ENCODE data around the gene BSN.
"Not testable (repeated sequence)": the region's sequence is repeated elsewhere in the genome, so short reads cannot be mapped to it uniquely, and the experiment has no call there.

The BSN gene

DNA sequence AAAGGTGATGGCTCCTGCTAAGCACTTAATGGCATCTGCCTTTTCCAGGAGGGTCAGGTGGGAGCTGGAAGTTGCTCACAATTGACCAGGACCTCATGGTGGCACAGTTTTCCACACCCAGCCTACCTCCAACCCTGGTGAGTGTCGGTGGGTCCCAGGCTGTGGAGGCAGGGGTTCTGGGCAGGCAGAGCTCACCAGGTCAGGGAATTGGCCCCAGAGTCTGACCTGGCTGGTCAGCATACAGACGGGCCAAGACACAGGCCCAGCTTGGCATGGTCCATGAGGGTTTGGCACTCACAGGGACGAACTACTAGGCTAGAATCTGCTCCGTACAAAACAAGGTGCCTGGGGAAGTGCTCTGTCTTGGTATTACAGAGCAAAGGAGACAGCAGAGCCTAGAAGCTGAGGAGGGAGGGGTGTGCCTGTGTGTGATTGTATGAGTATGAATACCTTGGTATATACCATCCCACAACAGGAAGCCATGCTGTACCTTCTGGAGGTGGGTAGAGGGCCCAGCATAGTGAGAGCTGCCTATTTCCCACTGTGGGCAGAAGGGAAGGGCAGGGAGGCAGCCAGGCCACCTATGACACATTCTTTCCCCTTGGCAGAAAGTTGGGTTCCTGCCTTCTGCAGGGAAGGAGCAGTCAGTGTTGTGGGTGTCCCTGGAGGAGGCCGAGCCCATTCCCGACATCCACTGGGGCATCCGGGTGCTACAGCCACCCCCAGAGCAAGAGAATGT lies 126.4 kb downstream of the BSN start:
- DNase-seq = no peak

DNA sequence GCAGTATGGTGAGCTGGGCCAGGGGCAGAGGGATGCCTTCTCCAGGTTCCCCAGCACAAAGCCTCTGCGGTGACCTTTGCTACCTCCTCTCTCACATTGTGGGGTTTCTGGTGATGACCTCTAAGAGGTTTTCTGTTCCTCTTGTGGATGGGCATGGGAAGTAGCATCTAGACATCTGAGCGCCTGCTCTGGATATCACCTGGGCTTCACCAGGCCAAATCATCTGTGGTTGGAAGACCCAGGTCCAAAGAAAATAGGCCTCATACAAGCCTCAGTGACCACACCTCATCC lies 126.9 kb downstream of the BSN start:
- no peak for DNase-seq

DNA sequence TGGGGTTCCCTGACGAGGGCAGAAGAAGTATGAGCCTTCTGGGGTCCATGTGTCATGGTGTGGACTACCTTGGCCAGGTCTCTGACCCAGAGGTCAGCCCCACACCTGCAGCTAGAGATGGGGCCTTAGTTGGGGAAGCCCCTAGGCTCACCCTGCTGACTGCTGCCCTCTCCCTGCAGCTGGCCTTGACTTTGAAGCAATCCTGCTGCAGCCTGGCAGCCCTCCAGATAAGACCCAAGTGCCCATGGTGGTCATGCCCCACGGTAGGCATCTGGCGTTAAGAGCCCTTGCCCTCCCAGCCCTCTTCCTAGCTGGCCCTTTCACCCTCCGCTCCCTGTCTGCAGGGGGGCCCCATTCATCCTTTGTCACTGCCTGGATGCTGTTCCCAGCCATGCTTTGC lies 127.3 kb downstream of the BSN start:
- no peak for DNase-seq

DNA sequence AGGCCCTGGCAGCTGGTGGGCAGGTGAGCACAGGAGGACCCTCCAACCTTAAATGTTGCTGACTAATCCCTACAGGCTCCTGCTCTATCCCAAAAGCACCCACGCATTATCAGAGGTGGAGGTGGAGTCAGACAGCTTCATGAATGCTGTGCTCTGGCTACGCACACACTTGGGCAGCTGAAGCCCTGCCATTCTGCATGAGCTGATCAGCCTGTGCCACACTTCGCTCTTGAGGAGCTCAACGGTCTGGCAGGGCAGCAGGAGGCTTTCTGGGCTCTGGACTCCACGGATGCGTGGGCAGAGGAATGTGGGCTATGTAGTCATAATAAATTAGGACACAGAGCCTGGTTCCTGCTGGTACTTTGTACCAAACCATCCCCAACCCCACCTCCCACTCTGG lies 128.9 kb downstream of the BSN start:
- DNase-seq = no peak

DNA sequence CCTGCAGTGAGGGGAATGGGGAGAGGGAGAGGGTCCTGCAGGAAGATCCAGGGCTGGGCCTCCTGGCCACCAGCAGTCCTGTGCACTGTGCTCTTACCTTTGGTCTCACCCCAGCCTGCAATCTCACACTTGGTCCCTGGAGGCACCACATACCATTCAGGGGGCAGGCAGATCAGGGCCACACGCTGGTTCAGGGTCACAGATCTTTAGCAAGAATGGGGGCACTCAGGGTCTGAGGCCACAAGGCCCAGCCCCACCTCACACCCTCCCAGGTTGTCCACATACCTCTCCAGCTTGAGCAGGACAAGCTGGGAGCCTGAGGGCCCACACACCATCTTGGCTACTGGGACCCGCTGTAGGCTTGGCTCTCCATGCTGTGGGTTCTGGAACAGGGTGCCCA lies 130.2 kb downstream of the BSN start:
- not testable (repeated sequence) for DNase-seq

DNA sequence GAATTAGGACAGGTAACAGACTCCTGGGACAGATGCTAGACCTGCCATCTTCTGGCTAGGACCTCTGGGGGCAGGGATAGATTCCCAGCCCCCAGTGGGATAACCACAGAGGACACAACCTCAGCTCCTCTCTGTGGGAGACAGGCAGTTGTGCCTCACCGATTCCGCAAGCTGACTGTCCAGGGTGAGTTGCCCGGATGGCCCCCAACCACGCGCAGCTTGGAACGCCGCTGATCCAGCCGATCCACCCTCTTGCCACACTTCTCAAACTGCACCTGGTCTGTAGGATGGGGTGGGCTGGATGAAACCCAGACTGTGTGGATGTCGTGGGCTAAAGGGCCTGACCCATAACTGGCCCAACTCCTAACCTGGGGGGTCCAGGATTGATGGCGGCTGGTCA lies 130.8 kb downstream of the BSN start:
- DNase-seq = not testable (repeated sequence)

DNA sequence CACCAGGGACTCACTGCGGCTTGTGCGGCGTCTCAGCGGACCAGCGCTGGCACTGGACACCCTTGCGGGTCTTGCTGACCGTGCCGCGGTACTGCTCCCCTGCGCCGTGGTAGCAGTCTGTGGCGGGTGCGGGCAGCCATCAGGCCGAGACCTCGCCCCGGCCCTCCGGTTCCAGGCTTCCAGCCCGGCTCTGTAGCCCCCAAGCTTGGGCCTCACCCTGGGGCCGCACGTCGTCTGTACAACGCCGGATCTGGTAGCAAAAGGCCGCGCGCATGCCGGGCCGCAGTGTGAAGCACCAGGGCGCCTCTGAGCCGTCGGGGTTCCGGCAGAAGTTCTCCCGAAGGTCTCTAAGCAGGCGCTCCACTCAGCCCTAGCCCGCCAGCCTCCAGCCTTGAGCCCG lies 131.6 kb downstream of the BSN start:
- DNase-seq = not testable (repeated sequence)

DNA sequence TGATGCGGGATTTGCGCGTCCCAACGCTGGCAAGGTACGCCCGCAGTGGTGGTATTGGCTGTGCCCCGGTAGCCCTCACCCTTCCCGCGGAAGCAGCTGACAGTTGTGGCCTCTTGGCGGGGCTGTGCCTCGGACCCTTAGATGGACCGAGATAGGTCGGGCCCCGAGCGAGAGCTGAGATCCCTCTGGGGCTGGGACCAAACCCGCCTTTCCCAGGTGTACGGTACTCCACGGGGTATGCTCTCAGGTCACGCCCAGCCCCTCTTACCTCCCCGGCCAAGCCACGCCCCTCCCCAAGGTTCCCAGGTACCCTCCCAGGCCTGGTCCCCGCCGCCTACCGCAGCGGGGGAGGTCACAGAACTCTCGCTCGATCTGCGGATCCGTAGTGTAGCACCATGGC lies 132.1 kb downstream of the BSN start:
- DNase-seq = peak; percentile 14 to 45

DNA sequence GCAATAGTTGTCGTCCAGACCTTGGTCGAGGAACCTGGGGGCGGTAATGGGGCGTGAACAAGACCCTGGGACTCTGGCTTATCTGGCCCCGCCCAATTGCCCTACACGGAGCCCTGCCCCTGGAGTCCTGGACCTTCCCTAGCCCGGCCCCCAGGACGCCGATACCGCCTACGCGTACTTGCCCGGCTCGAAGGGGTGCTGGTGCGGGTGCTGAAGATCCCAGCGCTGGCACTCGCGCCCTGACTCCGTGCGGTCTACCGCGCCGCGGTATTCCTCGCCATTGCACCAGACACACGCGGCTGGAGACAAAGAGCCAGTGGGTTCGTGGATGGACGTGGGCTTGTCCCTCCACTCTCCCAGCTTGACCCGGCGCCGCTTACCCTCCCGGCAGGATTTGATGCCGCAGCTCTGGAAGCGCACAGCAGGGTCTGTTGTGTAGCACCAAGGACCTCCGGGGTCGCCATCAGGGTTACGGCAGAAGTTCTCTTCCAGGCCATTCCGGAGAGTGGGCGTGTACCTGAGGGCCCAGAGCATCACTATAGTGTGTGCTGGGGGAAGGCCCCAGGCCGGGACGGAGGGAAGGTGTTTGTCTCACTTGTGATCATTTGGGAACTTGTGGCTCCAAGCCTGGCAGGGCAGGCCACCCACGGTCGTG lies 132.6 kb downstream of the BSN start:
- peak; percentile 23 to 57 for DNase-seq

DNA sequence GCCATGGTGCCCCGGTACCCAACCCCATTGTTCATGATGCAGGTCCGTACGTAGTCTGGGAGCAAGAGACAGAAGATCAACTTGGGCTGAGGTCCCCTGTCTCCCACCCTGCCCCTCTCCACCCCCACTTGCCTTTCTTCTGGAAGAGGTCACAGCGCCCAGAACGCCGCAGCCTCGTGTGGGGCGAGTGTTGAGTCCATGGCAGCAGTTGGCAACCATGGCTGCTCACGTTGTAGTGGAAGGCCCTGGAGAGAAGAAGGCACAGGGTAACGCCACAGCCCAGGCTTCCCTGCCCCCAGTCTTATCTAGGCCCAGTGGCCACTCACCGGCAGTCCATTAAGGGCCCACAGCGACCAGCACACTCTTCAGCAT lies 133.1 kb downstream of the BSN start:
- DNase-seq = not testable (repeated sequence)

DNA sequence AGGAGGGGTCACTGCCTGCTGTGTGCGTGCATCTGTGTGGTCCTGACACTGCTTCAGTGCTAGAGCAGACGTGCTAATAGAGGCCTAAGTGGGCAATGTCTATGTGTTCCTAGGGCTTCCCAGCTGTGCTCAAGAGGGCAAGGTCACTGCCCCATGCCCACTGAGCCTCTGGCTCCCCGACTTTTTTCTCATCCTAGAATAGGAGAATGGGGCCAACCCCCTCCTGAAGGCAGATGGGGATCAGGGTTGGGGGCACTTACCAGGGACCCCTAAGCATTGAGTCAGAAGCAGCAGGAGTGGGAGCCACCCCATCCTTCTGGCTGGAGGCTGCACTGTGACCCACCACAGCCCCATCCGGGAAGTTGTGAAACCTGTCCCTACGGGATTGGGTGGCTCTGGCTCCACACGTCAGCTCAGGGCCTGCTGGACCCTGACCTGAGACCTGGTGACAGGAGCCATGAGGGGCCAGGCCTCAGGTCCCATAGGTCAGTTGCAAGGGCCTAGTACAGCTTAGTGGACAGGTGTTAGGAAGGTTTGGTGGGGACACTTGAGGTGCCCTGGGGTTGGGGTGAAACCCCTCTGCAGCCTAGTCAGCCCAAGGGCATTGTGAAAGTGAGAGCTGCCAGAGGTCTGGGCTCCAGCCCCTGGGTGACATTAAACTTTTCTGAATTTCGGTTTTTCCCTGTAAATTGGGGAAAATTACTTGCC lies 134.2 kb downstream of the BSN start:
- DNase-seq = not testable (repeated sequence)

DNA sequence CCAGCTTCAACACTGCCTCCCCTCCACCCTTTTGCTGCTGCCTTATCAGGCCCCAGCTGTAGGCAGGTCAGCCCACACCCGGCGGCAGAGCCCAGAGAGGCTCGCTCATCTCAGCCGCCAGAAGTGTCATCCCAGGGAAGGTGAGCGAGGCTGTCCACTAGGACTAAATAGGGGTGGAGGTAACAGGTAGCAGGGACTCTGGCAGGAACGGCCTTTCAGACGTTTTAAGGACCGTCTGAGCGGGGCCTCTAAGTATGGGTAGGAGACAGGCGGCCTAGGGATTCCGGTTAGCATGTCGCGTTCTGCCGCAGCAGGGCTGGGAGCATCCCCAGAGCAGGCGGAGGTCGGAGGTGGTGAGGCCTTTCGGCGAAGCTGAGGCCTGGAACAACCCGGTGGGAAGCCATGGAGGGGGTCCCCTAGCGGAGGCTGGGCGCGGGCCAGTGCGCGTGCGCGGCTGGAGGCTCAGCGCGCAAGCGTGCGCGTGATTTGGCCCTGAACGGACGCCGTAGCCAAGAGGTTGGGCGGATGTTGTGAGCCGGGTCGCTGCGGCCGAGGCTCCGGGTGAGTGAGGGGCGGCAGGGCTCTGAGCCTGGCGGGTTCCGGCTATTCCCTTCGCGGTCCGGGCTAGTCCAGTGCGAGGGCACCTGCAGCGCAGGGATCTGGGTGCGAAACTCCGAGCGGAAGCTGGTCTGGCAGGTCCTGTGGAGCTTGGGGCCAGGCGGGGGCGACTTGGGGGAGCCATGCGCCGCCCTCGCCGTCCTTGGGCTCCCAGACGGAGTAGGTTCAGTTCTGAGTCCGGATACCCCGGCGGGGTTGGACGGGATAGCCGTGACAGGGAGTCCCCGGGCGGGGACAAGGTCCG lies 135.0 kb downstream of the BSN start, which contains the start of the genes MST1 and RNF123:
TSS of gene MST1 (minus strand) at position 429 of the 862 bp plus-strand sequence. CDS start 783 bp downstream, outside the sequence.
TSS of gene RNF123 (plus strand) at position 512 of the 862 bp plus-strand sequence. CDS start 1,609 bp downstream, outside the sequence.
- peak; percentile 90 to 94 for DNase-seq

DNA sequence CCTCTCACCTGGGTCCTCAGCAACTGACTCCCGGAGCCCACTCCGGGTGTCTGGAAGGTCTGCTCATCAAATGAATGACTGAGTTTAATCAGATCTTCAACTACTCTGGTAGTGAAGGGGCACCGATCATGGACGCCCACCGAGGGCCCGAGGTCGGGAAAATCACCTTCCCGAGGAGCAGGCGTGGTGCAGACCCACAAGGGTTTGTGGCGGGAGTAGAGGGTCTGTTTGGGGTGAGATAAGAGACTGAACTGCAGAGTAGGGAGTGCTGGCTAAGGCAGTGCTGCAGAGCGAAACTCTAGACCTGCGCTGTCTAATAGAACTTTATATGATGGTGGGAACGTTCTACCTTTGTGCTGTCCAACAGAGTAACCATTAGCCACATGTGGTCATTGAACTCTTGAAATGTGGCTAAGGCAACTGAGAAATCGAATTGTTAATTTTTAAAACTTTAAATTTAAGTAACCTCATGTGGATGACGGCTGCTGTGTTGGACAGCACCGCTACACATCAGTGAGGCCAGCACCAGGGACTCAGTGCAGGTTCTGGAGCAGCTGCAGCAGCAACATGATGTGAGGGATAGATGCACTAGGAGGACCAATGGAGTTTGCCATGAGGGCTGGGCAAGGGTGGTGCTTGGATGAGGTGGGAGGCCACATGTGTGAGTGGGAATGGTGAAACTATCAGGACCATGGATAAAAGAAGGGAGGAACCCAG lies 135.8 kb downstream of the BSN start:
- DNase-seq = not testable (repeated sequence)

DNA sequence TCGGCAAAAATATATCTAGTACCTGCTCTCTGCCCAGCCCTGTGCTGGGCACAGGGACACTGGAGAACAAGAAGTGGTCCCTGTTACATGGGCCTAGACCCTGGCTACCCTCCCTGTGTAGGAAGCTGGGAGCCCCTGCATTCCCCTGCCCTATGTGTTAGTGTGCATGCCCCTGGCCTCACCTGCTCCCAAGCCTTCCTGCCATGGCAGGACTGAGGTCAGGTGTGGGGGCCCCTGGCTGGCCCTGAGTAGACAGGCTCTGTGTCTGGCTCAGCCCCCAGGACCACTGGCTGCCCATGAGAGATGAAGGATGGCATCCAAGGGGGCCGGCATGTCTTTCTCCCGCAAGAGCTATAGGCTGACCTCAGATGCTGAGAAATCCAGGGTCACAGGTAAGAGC lies 136.6 kb downstream of the BSN start:
- not testable (repeated sequence) for DNase-seq

DNA sequence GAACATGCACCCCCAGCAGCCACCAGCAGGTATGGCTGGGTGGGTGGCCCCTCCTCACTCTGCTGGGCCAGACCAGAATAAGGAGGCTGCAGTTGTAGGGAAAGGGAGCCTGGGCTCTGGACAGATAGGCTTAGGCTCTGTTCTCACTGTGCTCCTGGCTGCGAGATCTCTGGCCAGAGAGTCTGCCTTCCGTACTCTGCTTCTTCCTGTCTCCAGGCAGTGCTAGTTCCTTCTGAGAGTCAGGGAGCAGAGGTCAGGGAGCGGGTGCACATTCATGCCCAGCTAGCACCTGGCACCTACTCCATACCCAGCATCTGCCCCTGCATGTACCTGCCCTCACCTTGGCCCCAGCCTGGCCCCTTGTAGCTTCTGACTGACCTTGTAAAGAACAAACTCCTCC lies 137.2 kb downstream of the BSN start:
- DNase-seq = not testable (repeated sequence)

DNA sequence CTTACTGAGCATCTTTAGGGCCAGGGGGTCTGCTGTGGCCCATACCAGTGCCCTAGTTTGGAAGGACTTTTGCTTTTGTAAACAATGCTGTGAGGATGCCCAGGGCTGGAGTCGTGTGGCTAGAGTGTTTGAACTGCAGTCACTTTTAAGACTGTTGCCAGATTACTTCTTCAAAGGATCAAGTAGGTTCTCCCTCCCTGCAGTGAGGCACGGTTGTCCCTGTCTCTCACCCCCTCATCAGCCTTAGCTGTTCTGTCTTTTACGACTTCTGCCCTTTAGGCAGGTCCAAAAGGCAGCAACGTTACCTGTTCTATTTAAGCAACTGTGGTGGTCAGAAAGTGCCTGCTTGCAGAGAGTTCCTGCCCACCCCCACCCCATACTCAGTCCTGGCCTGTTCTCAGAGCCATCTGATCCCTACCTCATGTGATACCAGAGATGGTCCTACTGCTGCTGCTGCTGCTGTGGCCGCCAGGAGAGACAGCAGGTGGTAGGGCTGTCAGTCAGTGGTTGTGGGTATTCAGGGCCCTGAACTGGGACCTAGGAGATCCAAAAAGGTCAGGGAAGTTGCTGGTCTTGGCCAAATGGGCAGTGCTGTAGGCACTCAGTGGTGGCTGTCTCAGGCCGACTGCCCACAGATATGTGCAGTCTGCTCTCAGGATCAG lies 140.3 kb downstream of the BSN start:
- DNase-seq = not testable (repeated sequence)

DNA sequence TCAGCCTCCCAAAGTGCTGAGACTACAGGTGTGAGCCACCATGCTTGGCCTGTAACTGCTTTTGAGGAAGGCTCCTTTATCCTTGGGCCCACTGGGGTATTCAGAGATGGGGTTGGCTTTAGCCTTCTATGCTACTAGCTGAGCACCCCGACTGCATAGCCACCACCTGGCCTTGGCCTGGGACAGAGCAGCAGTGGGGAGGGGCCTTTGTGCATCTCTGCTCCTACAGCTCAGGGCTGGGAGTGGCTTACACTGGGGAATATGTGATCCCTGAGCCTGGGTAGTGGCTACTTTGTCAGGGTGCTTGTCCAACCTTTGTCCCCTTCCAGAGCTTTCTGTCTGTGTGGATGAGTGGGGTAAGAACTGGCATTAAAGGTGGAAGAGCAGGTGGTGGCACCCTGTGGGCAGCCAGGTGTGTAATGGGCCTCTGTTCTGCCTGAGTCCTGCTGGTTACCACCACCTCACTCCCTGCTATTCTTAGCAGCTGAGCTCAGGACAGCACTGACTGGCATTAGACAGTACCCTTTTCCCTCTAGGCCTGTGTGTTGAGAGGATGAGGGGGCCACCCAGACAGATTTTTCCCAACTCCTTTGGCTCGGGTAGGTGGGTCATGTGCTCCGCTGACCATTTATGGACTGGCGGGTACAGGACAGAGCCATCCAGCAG lies 141.2 kb downstream of the BSN start:
- not testable (repeated sequence) for DNase-seq

DNA sequence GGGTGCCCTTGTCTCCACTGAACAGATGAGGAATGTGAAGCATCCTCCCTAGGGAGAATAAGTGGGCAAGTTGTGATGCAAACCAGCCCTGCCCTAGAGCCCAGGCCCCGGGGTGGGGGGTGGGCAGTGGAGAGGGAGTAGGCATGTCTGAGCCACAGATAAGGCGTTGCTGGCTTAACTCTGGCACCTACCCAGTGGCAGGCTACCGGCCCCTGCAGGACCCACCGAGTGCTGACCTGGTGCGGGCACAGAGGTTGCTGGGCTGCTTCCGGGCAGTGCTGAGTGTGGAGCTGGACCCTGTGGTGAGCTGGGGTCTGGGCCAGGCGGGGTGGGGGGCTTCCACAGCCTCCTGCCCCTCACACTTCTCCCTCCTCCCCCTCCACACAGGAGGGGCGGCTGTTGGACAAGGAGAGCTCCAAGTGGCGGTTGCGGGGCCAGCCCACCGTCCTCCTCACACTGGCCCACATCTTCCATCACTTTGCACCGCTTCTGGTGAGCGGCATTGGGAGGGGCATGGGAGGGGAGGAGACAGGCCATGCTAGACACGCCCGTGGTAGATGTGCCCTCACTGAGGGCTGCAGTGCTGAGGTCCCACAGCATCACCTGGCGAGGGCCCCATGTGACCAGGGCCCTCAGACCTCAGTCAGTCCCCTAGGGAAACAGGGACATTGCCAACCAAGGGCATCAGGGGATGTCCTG lies 145.2 kb downstream of the BSN start:
- no peak for DNase-seq

DNA sequence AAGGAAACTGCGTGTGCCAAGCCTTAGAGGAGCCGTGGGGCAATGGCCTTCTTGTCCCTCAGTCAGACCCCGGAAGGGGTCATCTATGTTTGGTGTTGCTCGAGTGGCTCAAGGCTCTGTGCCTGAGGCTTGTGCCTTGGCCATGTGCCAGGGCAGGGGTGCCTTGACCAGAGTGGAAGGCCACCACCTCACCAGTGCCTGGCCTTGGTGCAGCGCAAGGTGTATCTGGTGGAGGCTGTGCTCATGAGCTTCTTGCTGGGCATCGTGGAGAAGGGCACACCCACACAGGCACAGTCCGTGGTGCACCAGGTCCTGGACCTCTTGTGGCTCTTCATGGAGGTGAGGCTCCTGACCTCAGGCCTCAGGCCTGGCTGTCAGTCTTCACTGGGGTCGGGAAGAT lies 145.7 kb downstream of the BSN start:
- DNase-seq = no peak

DNA sequence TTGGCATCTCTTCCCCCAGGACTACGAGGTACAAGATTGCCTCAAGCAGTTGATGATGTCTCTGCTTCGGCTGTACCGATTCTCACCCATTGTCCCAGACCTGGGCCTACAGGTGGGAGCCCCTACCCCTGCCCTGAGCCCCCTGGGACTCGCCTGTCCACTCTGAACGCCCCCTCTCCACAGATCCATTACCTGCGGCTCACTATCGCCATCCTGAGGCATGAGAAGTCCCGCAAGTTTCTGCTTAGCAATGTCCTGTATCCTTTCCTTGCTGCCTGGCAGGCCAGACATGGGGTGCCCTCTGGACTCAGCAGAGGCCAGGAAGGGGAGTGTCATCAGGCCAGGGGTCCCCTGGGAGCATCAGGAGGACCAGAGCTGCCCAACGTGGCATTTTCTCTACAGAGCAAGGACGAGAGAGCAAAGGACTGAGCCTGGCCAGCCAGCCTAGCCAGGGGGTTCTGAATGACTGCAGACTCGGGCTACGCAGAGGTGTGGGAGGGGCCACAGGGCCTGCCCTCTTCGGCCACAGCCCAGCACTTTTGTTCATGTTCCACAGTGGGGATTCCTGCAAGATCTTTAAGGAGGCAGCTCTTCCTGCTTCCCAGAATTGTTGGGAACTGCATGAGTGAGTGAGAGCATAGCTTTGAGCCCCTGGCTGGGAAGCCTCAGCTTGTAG lies 146.3 kb downstream of the BSN start:
- no peak for DNase-seq

All from CD4-positive, alpha-beta T cell treated with Interferon alpha-2 for 1 hour (primary cell).